ENCODE results near the gene PDE4D.

The PDE4D gene

GRCh38 chr5:58933891-58934628 lies 959.5 kb downstream of the PDE4D start:
- in situ Hi-C loops (cut with HindIII; ENCODE audit: low sequenced_read_pairs), result no loop called here

- in situ Hi-C loops (cut with HindIII; ENCODE audit: low sequenced_read_pairs), result no loop called here
Observed at GRCh38 chr5:58932057-58932612, 961.4 kb downstream of the PDE4D start.

- in situ Hi-C loops (cut with HindIII; ENCODE audit: low sequenced_read_pairs), result no loop called here
Observed at GRCh38 chr5:58930520-58930919, 963.0 kb downstream of the PDE4D start.

GRCh38 chr5:58929726-58930125 lies 963.8 kb downstream of the PDE4D start:
- in situ Hi-C loops (cut with HindIII; ENCODE audit: low sequenced_read_pairs), result no loop called here

GRCh38 chr5:58927938-58928337 lies 965.6 kb downstream of the PDE4D start:
- in situ Hi-C loops (cut with HindIII; ENCODE audit: low sequenced_read_pairs), result no loop called here

GRCh38 chr5:58927181-58927580 lies 966.3 kb downstream of the PDE4D start:
- in situ Hi-C loops (cut with HindIII; ENCODE audit: low sequenced_read_pairs), result no loop called here

- in situ Hi-C loops (cut with HindIII; ENCODE audit: low sequenced_read_pairs), result no loop called here
Observed at GRCh38 chr5:58926541-58926935, 967.0 kb downstream of the PDE4D start.

GRCh38 chr5:58925627-58926540 lies 967.6 kb downstream of the PDE4D start:
- in situ Hi-C loops (cut with HindIII; ENCODE audit: low sequenced_read_pairs), result no loop called here

GRCh38 chr5:58924306-58924705 lies 969.2 kb downstream of the PDE4D start:
- in situ Hi-C loops (cut with HindIII; ENCODE audit: low sequenced_read_pairs), result no loop called here

- in situ Hi-C loops (cut with HindIII; ENCODE audit: low sequenced_read_pairs), result no loop called here
Observed at GRCh38 chr5:58923355-58923754, 970.2 kb downstream of the PDE4D start.

- in situ Hi-C loops (cut with HindIII; ENCODE audit: low sequenced_read_pairs), result no loop called here
Observed at GRCh38 chr5:58922461-58923171, 970.9 kb downstream of the PDE4D start.

GRCh38 chr5:58921159-58921558 lies 972.4 kb downstream of the PDE4D start:
- in situ Hi-C loops (cut with HindIII; ENCODE audit: low sequenced_read_pairs), result no loop called here

- in situ Hi-C loops (cut with HindIII; ENCODE audit: low sequenced_read_pairs), result no loop called here
Observed at GRCh38 chr5:58919833-58920232, 973.7 kb downstream of the PDE4D start.
